NCI-H187 (cell line): ENCODE measurements around the gene PPOX.
A peak's percentile ranks its signal among the peaks of the same experiment; 100 is the strongest.

Experiments
- DNase-seq, 2 experiments: peaks; one replicate each; lab custom pipeline; 2025; lab: John Stamatoyannopoulos, UW

Gene PPOX

GRCh38 chr1:161153682-161154337 lies 12.4 kb upstream of the PPOX start, which contains the start of gene UFC1:
Gene UFC1 (plus strand): TSS chr1:161153978. CDS start chr1:161153998, 20 bp downstream.
- DNase-seq: peak; percentile 93 to 94

- DNase-seq: no peak
These were observed 8.4 kb upstream of the PPOX start for GRCh38 chr1:161157867-161158266.

- no peak for DNase-seq
These were observed 7.8 kb upstream of the PPOX start for GRCh38 chr1:161158316-161159010.

GRCh38 chr1:161159087-161159912 lies 6.9 kb upstream of the PPOX start, which contains the start of gene USP21:
Gene USP21 (plus strand): TSS chr1:161159500. CDS start chr1:161160641, 1,141 bp downstream.
- peak; percentile 96 to 98 for DNase-seq

- DNase-seq: no peak
These were observed 6.3 kb upstream of the PPOX start for GRCh38 chr1:161159913-161160243.

GRCh38 chr1:161160671-161161145 lies 5.5 kb upstream of the PPOX start:
- DNase-seq: no peak

GRCh38 chr1:161161652-161162051 lies 4.6 kb upstream of the PPOX start:
- no peak for DNase-seq

GRCh38 chr1:161162052-161162451 lies 4.2 kb upstream of the PPOX start:
- DNase-seq: no peak

GRCh38 chr1:161162806-161163205 lies 3.4 kb upstream of the PPOX start:
- DNase-seq: no peak

GRCh38 chr1:161163793-161164192 lies 2.4 kb upstream of the PPOX start:
- DNase-seq: no peak

GRCh38 chr1:161164901-161165610 lies 1.2 kb upstream of the PPOX start:
- DNase-seq: no peak

GRCh38 chr1:161166669-161167548 lies 683 bp downstream of the PPOX start:
- no peak for DNase-seq

- no peak for DNase-seq
These were observed 2.7 kb downstream of the PPOX start for GRCh38 chr1:161168906-161169305.

GRCh38 chr1:161171191-161171590 lies 5.0 kb downstream of the PPOX start:
- no peak for DNase-seq

GRCh38 chr1:161171696-161172095 lies 5.5 kb downstream of the PPOX start:
- DNase-seq: no peak

- DNase-seq: no peak
These were observed 6.1 kb downstream of the PPOX start for GRCh38 chr1:161172349-161172748.

- DNase-seq: no peak
These were observed 6.7 kb downstream of the PPOX start for GRCh38 chr1:161172776-161173376.

GRCh38 chr1:161173711-161174110 lies 7.5 kb downstream of the PPOX start:
- no peak for DNase-seq

GRCh38 chr1:161174911-161175310 lies 8.7 kb downstream of the PPOX start:
- DNase-seq: no peak

- DNase-seq: no peak
These were observed 9.7 kb downstream of the PPOX start for GRCh38 chr1:161175771-161176453.
